Adipose tissue (tissue), 3 donors: ENCODE results near the gene ACVR2B. TPM values are rescaled to one million over a fixed set of nuclear protein-coding genes. Genes with fewer than 3 reads are reported as not detected.
"Not testable (repeated sequence)": the region's sequence is repeated elsewhere in the genome, so short reads cannot be mapped to it uniquely, and the experiment has no call there.

Experiments used
- H3K27ac ChIP-seq: one replicate; pipeline ENCODE4 v1.5.1; 2013; ENCODE audit warnings: low read depth, low read length
- whole genome bisulfite sequencing, 3 donors: extraction: QIAGEN DNeasy Blood & Tissue Kit; methylation state at CpG; one replicate each; pipeline ENCODE4 v1.1.7; 2013; 5-methylcytosine and 5-hydroxymethylcytosine counted together
- polyA plus RNA-seq, 3 donors: library from polyadenylated mRNA; stranded (reverse); fragments of 200-250 nt; gene quantifications; one replicate each; pipeline ENCODE4 v1.2.3, GENCODE V29; 2013
- donor health status: healthy with polysubstance abuse.
- donor health status: Bipolar disorder and iron deficiency.
- donor health status: healthy.

Gene ACVR2B
- polyA plus RNA-seq, result 1 to 10 TPM in 1 of 3 donors, under 1 TPM in 2; 0.45 to 1.3 (median 0.56) TPM

- 8 to 10% (median 9%) methylated on average over 37 to 48 of the region's 48 CpGs for WGBS, 3 donors
- H3K27ac ChIP-seq, result no peak within 1 kb of the TSS
Observed at GRCh38 chr3:38453075-38453912, at the start of gene ACVR2B. ACVR2B (plus strand) TSS chr3:38453890; CDS start chr3:38454323, 433 bp downstream.

DNA sequence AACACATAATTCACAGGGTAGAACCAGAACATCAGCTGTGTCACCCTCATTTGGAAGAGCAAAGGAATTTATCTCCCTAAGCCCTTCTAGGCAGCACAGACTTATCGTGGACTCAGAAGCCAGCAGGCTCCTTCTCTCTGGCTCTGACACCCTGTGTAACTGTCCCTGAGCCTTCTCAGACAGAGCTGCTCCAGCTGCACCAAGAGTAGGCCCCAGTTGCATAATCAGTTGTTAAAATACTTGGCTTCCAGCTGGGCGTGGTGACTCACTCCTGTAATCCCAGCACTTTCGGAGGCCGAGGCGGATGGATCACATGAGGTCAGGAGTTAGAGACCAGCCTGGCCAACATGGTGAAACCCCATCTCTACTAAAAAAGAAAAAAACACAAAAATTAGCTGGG lies 49.4 kb upstream of the ACVR2B start:
- no peak overlapping the region for H3K27ac ChIP-seq
- 60 to 96% (median 68%) methylated on average over 5 of the region's 5 CpGs for WGBS, 3 donors

- 59 to 94% (median 74%) methylated on average over 1 of the region's 1 CpG for WGBS, 3 donors
- no peak overlapping the region for H3K27ac ChIP-seq
Observed at GRCh38 chr3:38411591-38411990, 42.1 kb upstream of the ACVR2B start.

DNA sequence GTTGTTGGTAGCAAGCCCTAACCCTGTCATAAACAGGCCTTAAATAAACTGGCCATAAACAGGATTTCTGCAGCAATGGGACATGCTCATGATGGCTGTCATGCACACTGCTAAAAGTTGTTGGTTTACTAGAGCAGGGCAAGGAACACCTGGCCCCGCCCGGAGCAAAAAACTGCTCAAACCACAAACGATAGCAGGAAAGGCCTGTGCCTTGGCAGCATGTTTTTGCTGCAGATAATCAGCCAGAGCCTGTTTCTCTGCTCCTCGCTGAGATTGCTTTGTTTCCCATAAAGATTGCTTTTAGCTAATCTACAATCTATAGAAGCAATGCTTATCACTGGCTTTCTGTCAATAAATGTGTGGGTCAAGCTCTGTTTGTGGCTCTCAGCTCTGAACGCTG lies 32.9 kb upstream of the ACVR2B start:
- 54 to 57% (median 54%) methylated on average over 5 of the region's 5 CpGs for WGBS, 3 donors
- H3K27ac ChIP-seq, result not testable (repeated sequence)

GRCh38 chr3:38421679-38422336 lies 31.9 kb upstream of the ACVR2B start:
- H3K27ac ChIP-seq, result no peak overlapping the region
- 80 to 87% (median 87%) methylated on average over 7 of the region's 7 CpGs for WGBS, 3 donors

DNA sequence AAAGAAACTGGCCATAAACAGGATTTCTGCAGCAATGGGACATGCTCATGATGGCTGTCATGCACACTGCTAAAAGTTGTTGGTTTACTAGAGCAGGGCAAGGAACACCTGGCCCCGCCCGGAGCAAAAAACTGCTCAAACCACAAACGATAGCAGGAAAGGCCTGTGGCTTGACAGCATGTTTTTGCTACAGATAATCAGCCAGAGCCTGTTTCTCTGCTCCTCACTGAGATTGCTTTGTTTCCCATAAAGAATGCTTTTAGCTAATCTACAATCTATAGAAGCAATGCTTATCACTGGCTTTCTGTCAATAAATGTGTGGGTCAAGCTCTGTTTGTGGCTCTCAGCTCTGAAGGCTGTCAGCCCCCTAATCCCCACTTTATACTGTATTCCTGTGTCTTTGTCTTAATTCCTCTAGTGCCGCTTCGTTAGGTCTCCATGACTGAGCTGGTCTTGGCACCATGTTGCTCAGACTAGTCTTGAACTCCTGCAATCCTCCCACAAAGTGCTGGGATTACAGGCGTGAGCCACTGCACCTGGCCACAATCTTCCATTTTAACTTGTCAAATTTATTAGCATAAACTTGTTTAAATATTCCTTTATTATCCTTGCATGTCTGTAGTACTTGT lies 26.8 kb upstream of the ACVR2B start:
- H3K27ac ChIP-seq, result not testable (repeated sequence)
- WGBS, 3 donors, result 47 to 67% (median 60%) methylated on average over 6 of the region's 6 CpGs

GRCh38 chr3:38432871-38433658 lies 20.6 kb upstream of the ACVR2B start:
- H3K27ac ChIP-seq, result not testable (repeated sequence)
- WGBS, 3 donors, result 93 to 99% (median 93%) methylated on average over 5 of the region's 5 CpGs

- 75 to 89% (median 86%) methylated on average over 2 of the region's 2 CpGs for WGBS, 3 donors
Observed at GRCh38 chr3:38433661-38434060, 20.0 kb upstream of the ACVR2B start.

GRCh38 chr3:38438436-38439069 lies 15.1 kb upstream of the ACVR2B start:
- WGBS, 3 donors, result 43 to 77% (median 44%) methylated on average over 5 of the region's 5 CpGs
- not testable (repeated sequence) for H3K27ac ChIP-seq

More at GRCh38 chr3:38433661-38434060, 20.0 kb upstream of the ACVR2B start:
- not testable (repeated sequence) for H3K27ac ChIP-seq

DNA sequence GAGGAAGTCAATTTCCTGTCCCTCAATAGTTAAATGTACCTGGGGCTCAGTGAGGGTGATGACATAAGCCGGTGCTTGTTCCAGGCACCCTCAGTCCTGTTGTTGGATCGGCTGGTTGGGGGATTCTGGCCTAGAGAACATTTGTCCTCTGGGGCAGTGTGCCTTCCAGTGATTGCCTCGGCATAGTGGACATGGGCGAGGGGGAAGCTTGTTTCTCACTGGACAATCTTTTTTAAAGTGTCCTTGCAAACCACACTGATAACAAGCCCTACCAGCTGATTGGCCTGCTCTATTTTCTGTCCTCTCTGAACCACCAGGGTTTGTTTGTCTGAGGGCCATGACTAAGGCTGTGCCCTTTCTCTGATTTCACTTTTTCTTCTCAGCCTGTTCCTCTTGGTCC lies 10.5 kb upstream of the ACVR2B start:
- WGBS, 3 donors, result 40 to 93% (median 62%) methylated on average over 4 of the region's 4 CpGs

DNA sequence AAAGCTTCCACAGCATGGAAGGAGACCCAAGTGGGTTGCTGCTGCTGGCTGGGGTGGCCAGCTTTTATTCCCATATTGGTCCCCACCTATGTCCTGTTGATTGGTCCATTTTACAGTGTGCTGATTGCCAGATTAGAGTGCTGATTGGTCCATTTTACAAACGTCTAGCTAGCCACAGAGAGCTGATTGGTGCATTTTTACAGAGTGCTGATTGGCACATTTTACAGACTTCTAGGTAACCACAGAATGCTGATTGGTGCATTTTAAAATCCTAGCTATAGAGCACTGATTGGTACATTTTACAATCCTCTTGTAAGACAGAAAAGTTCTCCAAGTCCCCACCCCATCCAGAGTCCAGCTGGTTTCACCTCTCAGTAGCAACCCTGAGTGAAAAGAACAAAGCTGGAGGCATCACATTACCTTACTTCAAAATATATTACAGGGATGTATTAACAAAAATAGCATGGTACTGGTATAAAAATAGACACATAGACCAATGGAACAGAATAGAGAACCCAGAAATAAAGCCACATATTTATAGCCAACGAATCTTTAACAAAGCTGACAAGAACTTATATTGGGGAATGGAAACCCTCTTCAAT lies 7.5 kb upstream of the ACVR2B start:
- 71 to 77% (median 74%) methylated on average over 2 of the region's 2 CpGs for WGBS, 3 donors
- H3K27ac ChIP-seq, result no peak overlapping the region

More for the DNA sequence above, 10.5 kb upstream of the ACVR2B start:
- H3K27ac ChIP-seq, result not testable (repeated sequence)

DNA sequence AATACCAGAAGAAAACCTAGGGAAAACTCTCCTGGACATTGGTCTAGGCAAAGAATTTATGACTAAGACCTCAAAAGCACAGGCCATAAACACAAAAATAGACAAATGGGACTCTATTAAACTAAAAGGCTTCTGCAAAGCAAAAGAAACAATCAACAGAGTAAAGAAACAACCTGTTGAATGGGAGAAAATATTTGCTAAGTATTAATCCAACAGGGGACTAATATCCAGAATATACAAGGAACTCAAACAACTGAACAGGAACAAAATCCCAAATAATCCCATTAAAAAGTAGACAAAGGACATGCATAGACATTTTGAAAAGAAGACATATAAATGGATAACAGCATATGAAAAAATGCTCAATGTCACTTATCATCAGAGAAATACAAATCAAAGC lies 6.9 kb upstream of the ACVR2B start:
- no peak overlapping the region for H3K27ac ChIP-seq

DNA sequence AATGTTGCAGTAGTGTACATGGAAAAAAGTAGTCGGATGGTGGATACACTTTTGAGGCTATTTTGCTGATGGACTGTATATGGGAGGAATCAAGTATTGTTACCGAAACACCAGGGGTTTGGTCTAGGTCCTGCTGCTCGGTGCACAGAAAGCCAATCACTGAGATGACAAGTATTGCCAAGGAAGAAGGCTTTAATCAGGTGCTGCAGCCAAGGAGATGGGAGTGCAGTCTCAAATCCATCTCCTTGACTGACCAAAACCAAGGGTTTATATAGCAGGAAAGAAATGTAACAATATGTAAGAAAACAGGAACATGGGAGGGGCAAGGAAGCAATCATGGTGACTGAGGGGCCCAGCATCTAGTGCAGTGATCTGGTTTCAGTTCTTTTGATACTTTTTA lies 2.8 kb upstream of the ACVR2B start:
- H3K27ac ChIP-seq, result no peak overlapping the region
- WGBS, 3 donors, result 95 to 98% (median 98%) methylated on average over 3 of the region's 3 CpGs

DNA sequence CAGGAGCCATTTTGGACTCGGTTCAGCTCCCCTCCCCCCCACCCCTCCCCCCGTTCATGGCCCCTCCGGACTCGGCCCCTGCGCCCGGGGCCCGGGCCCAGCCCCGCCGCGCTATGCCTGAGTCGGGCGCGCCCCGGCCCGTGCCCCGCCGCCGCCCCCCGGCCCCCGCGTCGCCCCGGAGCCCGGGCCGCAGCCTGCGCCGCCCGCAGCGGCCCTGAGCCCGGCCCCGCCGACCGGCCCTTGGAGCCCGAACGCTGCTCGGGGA lies 155 bp downstream of the ACVR2B start:
- H3K27ac ChIP-seq, result no peak overlapping the region
- WGBS, 3 donors, result 1 to 3% (median 1%) methylated on average over 30 to 36 of the region's 36 CpGs

DNA sequence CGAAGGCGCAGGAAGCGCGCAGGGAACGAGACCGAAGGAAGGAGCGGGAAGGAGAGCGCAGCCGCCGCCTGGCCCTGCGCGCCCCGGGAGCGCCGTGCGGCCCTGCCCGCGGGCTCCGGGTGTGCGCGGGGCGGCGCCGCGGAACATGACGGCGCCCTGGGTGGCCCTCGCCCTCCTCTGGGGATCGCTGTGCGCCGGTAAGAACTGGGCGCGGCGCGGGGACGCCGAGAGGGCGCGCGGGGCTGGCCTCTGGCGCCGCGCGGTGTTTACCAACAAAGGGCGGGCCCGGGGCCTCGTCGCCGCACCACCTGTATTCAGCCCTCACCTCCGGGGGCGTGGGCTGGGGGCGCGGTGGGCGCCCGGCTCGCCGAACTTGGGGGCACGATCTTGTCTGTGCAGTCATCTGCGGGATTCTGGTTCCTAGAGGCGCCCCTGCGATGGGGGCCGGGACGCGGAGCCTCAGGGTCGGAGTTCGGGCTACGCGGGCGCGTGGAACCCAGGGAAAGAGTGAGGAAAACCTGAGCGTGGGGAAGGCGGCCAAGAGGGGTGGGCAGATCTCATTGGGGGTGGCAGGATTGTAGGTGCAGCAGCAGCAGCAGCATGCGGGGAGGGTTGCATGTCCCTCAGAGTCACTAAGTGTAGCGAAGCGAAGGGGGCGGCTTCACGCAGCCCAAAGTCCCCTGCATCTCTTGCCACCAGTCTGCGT lies 641 bp downstream of the ACVR2B start:
- no peak overlapping the region for H3K27ac ChIP-seq
- 0 to 1% (median 1%) methylated on average over 57 to 78 of the region's 78 CpGs for WGBS, 3 donors

DNA sequence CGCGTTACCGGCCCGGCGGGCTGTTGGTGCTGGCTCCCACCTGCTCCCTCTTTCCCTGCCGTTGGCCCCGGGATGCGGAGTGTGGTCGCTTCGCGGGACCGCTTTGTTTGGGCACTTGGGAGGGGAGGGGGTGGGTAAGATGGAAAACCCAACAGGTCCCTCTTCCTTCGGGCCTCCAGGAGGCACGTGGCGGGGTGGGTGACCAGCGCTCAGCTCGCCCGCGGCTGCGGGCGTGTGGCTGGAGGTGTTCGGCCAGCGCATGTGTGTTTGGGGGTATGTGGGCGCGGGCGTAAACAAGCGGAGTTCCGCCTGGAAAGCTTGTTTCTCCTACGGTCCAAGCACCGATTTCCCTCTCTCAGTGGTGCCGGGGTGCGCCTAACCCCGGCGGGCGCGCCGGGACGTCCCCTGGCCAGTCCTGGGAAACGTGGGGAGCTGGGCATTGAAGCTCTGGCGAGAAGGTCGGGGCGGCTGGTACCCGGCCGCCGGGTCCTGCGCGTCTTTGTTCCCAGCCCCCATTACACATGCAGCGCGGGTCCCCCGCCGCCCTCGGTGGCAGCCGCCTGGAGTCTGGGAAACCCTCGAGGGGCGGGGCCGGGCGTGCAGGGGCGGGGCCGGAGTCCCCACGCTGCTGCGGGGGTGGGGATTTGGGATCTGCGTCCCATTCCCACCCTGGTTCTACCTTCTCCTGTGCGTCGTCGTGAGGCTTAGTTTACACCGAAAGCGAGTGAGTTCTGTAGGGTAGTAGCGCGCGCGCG lies 1.4 kb downstream of the ACVR2B start:
- 0% methylated on average over 69 to 72 of the region's 72 CpGs for WGBS, 3 donors
- no peak overlapping the region for H3K27ac ChIP-seq
